ENCODE data around the gene CALHM3. TPM values are rescaled to one million over a fixed set of nuclear protein-coding genes. Genes with fewer than 3 reads are reported as not detected.

CALHM3 gene
- polyA plus RNA-seq, 3 donors: 0.04 to 0.62 TPM; not detected in 1

DNA sequence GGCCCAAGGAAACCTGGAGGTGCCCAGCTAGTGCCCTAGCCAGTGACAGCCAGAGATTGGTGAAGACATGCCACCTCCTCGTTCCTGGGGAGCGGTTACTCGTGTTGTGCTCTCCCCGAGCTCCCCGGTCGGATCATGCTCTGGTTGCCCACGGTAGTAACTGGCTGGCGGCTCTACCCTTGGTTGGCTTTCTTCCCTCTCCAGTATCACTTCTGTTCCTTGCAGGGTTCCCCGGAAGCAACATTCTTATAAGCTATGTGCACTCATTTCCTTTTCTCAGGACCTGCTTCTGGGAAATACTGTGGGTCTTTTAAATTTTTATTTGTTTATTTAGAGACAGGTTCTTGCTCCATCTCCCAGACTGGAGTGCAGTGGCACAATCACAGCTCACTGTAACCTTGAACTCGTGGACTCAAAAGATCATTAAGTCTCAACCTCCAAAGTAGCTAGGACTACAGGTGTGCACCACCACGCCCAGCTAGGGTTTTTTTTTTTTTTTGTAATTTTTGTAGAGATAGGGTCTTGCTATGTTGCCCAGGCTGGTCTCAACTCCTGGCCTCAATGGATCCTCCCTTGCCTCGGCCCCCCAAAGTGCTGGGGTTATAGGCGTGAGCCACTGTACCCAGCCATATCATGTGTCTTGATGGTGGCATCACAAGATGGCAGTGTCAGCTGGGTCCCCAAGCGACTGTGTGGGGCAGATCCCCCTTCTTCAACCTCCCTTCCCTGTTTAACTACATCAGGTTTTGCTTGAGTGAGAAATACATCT, 13.4 kb downstream of the CALHM3 start:
- H3K9me3 Mint-ChIP-seq: peaks cover 0 to 6% (median 1%) of the 10 kb centered on the region in 7 donors

GRCh38 chr10:103463499-103463898, 15.5 kb downstream of the CALHM3 start:
- 58% methylated on average over 2 of the region's 4 CpGs for WGBS (ENCODE audit: insufficient coverage)
- H2AFZ ChIP-seq (ENCODE audit: insufficient read depth, low read depth, low read length, poor library complexity, severe bottlenecking): no peak overlapping the region
- Mint-ChIP-seq H3K27ac (peak overlapping the region in 1 of 7 donors; percentile 12), H3K4me1 (peaks cover 51% of the 10 kb centered on the region), H3K9me3 (peaks cover 0 to 2% (median 0%) of the 10 kb centered on the region in 7 donors), H3K4me3 (no peak overlapping the region), H3K36me3 (peaks cover 0 to 2% of the 10 kb centered on the region in 2 donors), H3K27me3 (ENCODE audit: low read depth in 3 of 3) (peaks cover 0 to 3% (median 2%) of the 10 kb centered on the region in 3 donors)
- no peaks in the 10 kb centered on the region for H3K79me2 ChIP-seq (ENCODE audit: insufficient read depth, low read length)
- H3K27me3 ChIP-seq (ENCODE audit: control insufficient read depth in 2 of 2, insufficient read depth in 2 of 2, low read length in 2 of 2): no peaks in the 10 kb centered on the region
- H3K9me3 ChIP-seq (replicated peaks in 1 of 2; ENCODE audit: control insufficient read depth in 1 of 2, insufficient read depth in 1 of 2, low read length in 2 of 2): no peaks in the 10 kb centered on the region
- H3K36me3 ChIP-seq (replicated peaks in 1 of 2; ENCODE audit: control insufficient read depth in 1 of 2, insufficient read depth in 2 of 2, low read length in 2 of 2): no peaks in the 10 kb centered on the region
- TF ChIP-seq CTCF (IDR thresholded peaks at IDR 0.05): no peak
- H3K9ac ChIP-seq (ENCODE audit: insufficient read depth, low read length, poor library complexity, severe bottlenecking): no peak overlapping the region
- H3K4me3 ChIP-seq (replicated peaks in 1 of 3; ENCODE audit: low read depth in 2 of 3, low read length in 3 of 3): no peak overlapping the region
- DNase-seq: no peak
- no peaks in the 10 kb centered on the region for H4K20me1 ChIP-seq (ENCODE audit: insufficient read depth, low read length)
- intact Hi-C loops (cut with micrococcal nuclease): no loop called here
- H3K4me2 ChIP-seq (replicated peaks; ENCODE audit: extremely low read depth, low read length, poor library complexity, severe bottlenecking): no peak overlapping the region
- peaks cover 45 to 55% of the 10 kb centered on the region in 2 donors for H3K4me1 ChIP-seq (ENCODE audit: control insufficient read depth in 1 of 2, insufficient read depth in 2 of 2, low read length in 2 of 2)
- no peak overlapping the region for H3K27ac ChIP-seq (ENCODE audit: low read depth in 1 of 2, low read length in 2 of 2)

More for the DNA sequence above, 13.4 kb downstream of the CALHM3 start:
- peak in 2 of 3 donors; percentile 31 to 36 for DNase-seq
- TF ChIP-seq CTCF (IDR thresholded peaks at IDR 0.05): no peak
- peaks cover 58 to 62% of the 10 kb centered on the region in 2 donors for H3K4me1 ChIP-seq (ENCODE audit: control insufficient read depth in 1 of 2, insufficient read depth in 2 of 2, low read length in 2 of 2)
- H4K20me1 ChIP-seq (ENCODE audit: insufficient read depth, low read length): no peaks in the 10 kb centered on the region
- peak overlapping the region; percentile 52 to 67 for H3K4me3 Mint-ChIP-seq
- H3K4me3 ChIP-seq (replicated peaks in 1 of 3; ENCODE audit: low read depth in 2 of 3, low read length in 3 of 3): peak overlapping the region in 1 of 3 experiments; percentile 24
- WGBS (ENCODE audit: insufficient coverage): 41% methylated on average over 11 of the region's 14 CpGs
- H3K4me2 ChIP-seq (replicated peaks; ENCODE audit: extremely low read depth, low read length, poor library complexity, severe bottlenecking): peak overlapping the region; percentile 58
- H3K36me3 ChIP-seq (replicated peaks in 1 of 2; ENCODE audit: control insufficient read depth in 1 of 2, insufficient read depth in 2 of 2, low read length in 2 of 2): no peaks in the 10 kb centered on the region
- intact Hi-C loops (cut with micrococcal nuclease): no loop called here
- H3K27ac Mint-ChIP-seq: peak overlapping the region in 6 of 7 donors; percentile 4 to 83 (median 66)
- H3K9ac ChIP-seq (ENCODE audit: insufficient read depth, low read length, poor library complexity, severe bottlenecking): no peak overlapping the region
- peak overlapping the region; percentile 65 to 74 for H3K27ac ChIP-seq (ENCODE audit: low read depth in 1 of 2, low read length in 2 of 2)
- no peaks in the 10 kb centered on the region for H3K79me2 ChIP-seq (ENCODE audit: insufficient read depth, low read length)
- peaks cover 0 to 4% (median 2%) of the 10 kb centered on the region in 3 donors for H3K27me3 Mint-ChIP-seq (ENCODE audit: low read depth in 3 of 3)
- H3K4me1 Mint-ChIP-seq: peaks cover 63% of the 10 kb centered on the region
- H3K9me3 ChIP-seq (replicated peaks in 1 of 2; ENCODE audit: control insufficient read depth in 1 of 2, insufficient read depth in 1 of 2, low read length in 2 of 2): no peaks in the 10 kb centered on the region
- H3K36me3 Mint-ChIP-seq: peaks cover 2 to 3% of the 10 kb centered on the region in 2 donors
- H2AFZ ChIP-seq (ENCODE audit: insufficient read depth, low read depth, low read length, poor library complexity, severe bottlenecking): peak overlapping the region; percentile 75
- no peaks in the 10 kb centered on the region for H3K27me3 ChIP-seq (ENCODE audit: control insufficient read depth in 2 of 2, insufficient read depth in 2 of 2, low read length in 2 of 2)

Data from CD14-positive monocyte (primary cell).